SK-N-SH treated with all-trans-retinoic acid at 6 μM for 48 hours (cell line): ENCODE results near the gene DISP3.

Experiments
- ATAC-seq: fragments of 200-7000 bp; cut with Tn5 transposase; 3 replicates; pipeline ENCODE4 v1.9.1; 2020; ENCODE audit warnings: mild to moderate bottlenecking, moderate library complexity
- ARNTL ChIP-seq: fragments of 450-650 bp; formaldehyde crosslinking; IDR thresholded peaks from 2 replicates; pipeline ENCODE4 v1.5.0; 2020; ENCODE audit warnings: low read depth, mild to moderate bottlenecking, moderate library complexity, borderline replicate concordance
- BACH2 ChIP-seq: fragments of 250-450 bp; sonication (Bioruptor Pico); IDR thresholded peaks from 2 replicates; pipeline ENCODE4 v1.9.0; 2021; ENCODE audit warnings: mild to moderate bottlenecking, borderline replicate concordance
- CREB5 ChIP-seq: fragments of 250-450 bp; sonication (Bioruptor Pico); IDR thresholded peaks from 2 replicates; pipeline ENCODE4 v1.5.1; 2020; ENCODE audit warnings: low read depth, mild to moderate bottlenecking, moderate library complexity
- CSDC2 ChIP-seq: fragments of 250-450 bp; sonication (Bioruptor Pico); IDR thresholded peaks from 2 replicates; pipeline ENCODE4 v1.5.0; 2020; ENCODE audit warnings: mild to moderate bottlenecking, moderate library complexity
- CSRNP3 ChIP-seq: fragments of 250-450 bp; sonication (Bioruptor Pico); IDR thresholded peaks from 2 replicates; pipeline ENCODE4 v1.5.1; 2021; ENCODE audit warnings: mild to moderate bottlenecking, moderate library complexity
- ESRRG ChIP-seq: fragments of 250-450 bp; sonication (Bioruptor Pico); IDR thresholded peaks from 2 replicates; pipeline ENCODE4 v1.6.1; 2021; ENCODE audit warnings: mild to moderate bottlenecking
- GLIS3 ChIP-seq: fragments of 250-450 bp; sonication (Bioruptor Pico); IDR thresholded peaks from 2 replicates; pipeline ENCODE4 v1.5.0; 2020; ENCODE audit warnings: mild to moderate bottlenecking, moderate library complexity
- ISL1 ChIP-seq: fragments of 250-450 bp; sonication (Bioruptor Pico); IDR thresholded peaks from 2 replicates; pipeline ENCODE4 v2.1.2; 2022; ENCODE audit warnings: mild to moderate bottlenecking, moderate library complexity
- OSR1 ChIP-seq: fragments of 250-450 bp; sonication (Bioruptor Pico); IDR thresholded peaks from 2 replicates; pipeline ENCODE4 v1.8.0; 2022; ENCODE audit warnings: moderate library complexity, mild to moderate bottlenecking, inconsistent platforms
- PATZ1 ChIP-seq: fragments of 250-450 bp; sonication (Bioruptor Pico); IDR thresholded peaks from 2 replicates; pipeline ENCODE4 v1.8.0; 2020; ENCODE audit warnings: mild to moderate bottlenecking, moderate library complexity, borderline replicate concordance
- POU6F1 ChIP-seq: fragments of 250-450 bp; sonication (Bioruptor Pico); IDR thresholded peaks from 2 replicates; pipeline ENCODE4 v1.8.0; 2021; ENCODE audit warnings: low read depth, mild to moderate bottlenecking, moderate library complexity, borderline replicate concordance
- PPARA ChIP-seq: fragments of 250-450 bp; sonication (Bioruptor Pico); IDR thresholded peaks from 2 replicates; pipeline ENCODE4 v1.5.0; 2020; ENCODE audit warnings: mild to moderate bottlenecking, borderline replicate concordance
- RARB ChIP-seq: fragments of 250-450 bp; sonication (Bioruptor Pico); IDR thresholded peaks from 2 replicates; pipeline ENCODE4 v1.8.0; 2021; ENCODE audit warnings: mild to moderate bottlenecking, moderate library complexity
- SNAI2 ChIP-seq: fragments of 250-450 bp; sonication (Bioruptor Pico); IDR thresholded peaks from 2 replicates; pipeline ENCODE4 v1.5.0; 2020; ENCODE audit warnings: mild to moderate bottlenecking, moderate library complexity
- TCF4 ChIP-seq: fragments of 250-450 bp; sonication (Bioruptor Pico); IDR thresholded peaks from 2 replicates; pipeline ENCODE4 v1.8.0; 2021; ENCODE audit warnings: mild to moderate bottlenecking, moderate library complexity, borderline replicate concordance
- TOX ChIP-seq: fragments of 250-450 bp; sonication (Bioruptor Pico); IDR thresholded peaks from 2 replicates; pipeline ENCODE4 v1.8.0; 2021; ENCODE audit warnings: mild to moderate bottlenecking, moderate library complexity, borderline replicate concordance
- TSHZ2 ChIP-seq: fragments of 250-450 bp; sonication (Bioruptor Pico); IDR thresholded peaks from 2 replicates; pipeline ENCODE4 v1.5.0; 2020; ENCODE audit warnings: mild to moderate bottlenecking, moderate library complexity
- ZC3H10 ChIP-seq: fragments of 250-450 bp; sonication (Bioruptor Pico); IDR thresholded peaks from 2 replicates; pipeline ENCODE4 v1.5.1; 2021; ENCODE audit warnings: mild to moderate bottlenecking, moderate library complexity
- ZFP3 ChIP-seq: fragments of 250-450 bp; sonication (Bioruptor Pico); IDR thresholded peaks from 2 replicates; pipeline ENCODE4 v1.5.0; 2020; ENCODE audit warnings: mild to moderate bottlenecking, moderate library complexity
- ZFP30 ChIP-seq: fragments of 450-650 bp; formaldehyde crosslinking; IDR thresholded peaks from 2 replicates; pipeline ENCODE4 v1.5.0; 2022; ENCODE audit warnings: mild to moderate bottlenecking, moderate library complexity
- ZNF565 ChIP-seq: fragments of 450-650 bp; formaldehyde crosslinking; conservative IDR thresholded peaks from 2 replicates; pipeline ENCODE4 v1.5.0; 2020; ENCODE audit warnings: low read depth, mild to moderate bottlenecking, moderate library complexity
- ZNF70 ChIP-seq: fragments of 450-650 bp; formaldehyde crosslinking; IDR thresholded peaks from 2 replicates; pipeline ENCODE4 v1.5.0; 2020; ENCODE audit warnings: mild to moderate bottlenecking, moderate library complexity
- ZNF8 ChIP-seq: fragments of 450-650 bp; formaldehyde crosslinking; IDR thresholded peaks from 2 replicates; pipeline ENCODE4 v1.5.0; 2020; ENCODE audit warnings: mild to moderate bottlenecking, moderate library complexity

DISP3 gene

GRCh38 chr1:11529330-11529729 lies 50.4 kb downstream of the DISP3 start:
- no peak for ATAC-seq
- TF ChIP-seq GLIS3 (CRISPR knock-in tag) (no peak), BACH2 (no peak), CSRNP3 (CRISPR knock-in tag) (no peak), SNAI2 (CRISPR knock-in tag) (no peak), CREB5 (CRISPR knock-in tag) (no peak), RARB (CRISPR knock-in tag) (no peak), ZNF8 (CRISPR knock-in tag) (no peak), ZFP30 (CRISPR knock-in tag) (no peak), PPARA (CRISPR knock-in tag) (no peak), ZC3H10 (CRISPR knock-in tag) (no peak), PATZ1 (no peak), CSDC2 (CRISPR knock-in tag) (no peak), TOX (CRISPR knock-in tag) (no peak), ARNTL (CRISPR knock-in tag) (no peak), POU6F1 (no peak), ZFP3 (no peak), ZNF565 (CRISPR knock-in tag) (no peak), TCF4 (CRISPR knock-in tag) (no peak)

GRCh38 chr1:11529763-11530730 lies 51.1 kb downstream of the DISP3 start:
- no peak for ATAC-seq
- TF ChIP-seq BACH2: no peak
- no peak for TF ChIP-seq ARNTL (CRISPR knock-in tag)
- TF ChIP-seq RARB (CRISPR knock-in tag): no peak
- TF ChIP-seq ZFP30 (CRISPR knock-in tag): no peak
- TF ChIP-seq ZNF565 (CRISPR knock-in tag): no peak
- no peak for TF ChIP-seq ZNF70
- no peak for TF ChIP-seq ZC3H10 (CRISPR knock-in tag)
- TF ChIP-seq ZFP3: no peak
- TF ChIP-seq TSHZ2 (CRISPR knock-in tag): no peak
- no peak for TF ChIP-seq ESRRG (CRISPR knock-in tag)
- TF ChIP-seq PPARA (CRISPR knock-in tag): no peak
- TF ChIP-seq TOX (CRISPR knock-in tag): no peak
- no peak for TF ChIP-seq OSR1 (CRISPR knock-in tag)
- TF ChIP-seq TCF4 (CRISPR knock-in tag): no peak
- no peak for TF ChIP-seq CSDC2 (CRISPR knock-in tag)
- no peak for TF ChIP-seq GLIS3 (CRISPR knock-in tag)
- TF ChIP-seq ISL1 (CRISPR knock-in tag): no peak
- no peak for TF ChIP-seq PATZ1
- no peak for TF ChIP-seq CREB5 (CRISPR knock-in tag)
- no peak for TF ChIP-seq ZNF8 (CRISPR knock-in tag)
